Measurements from ENCODE around the gene CDH23. TPM values are rescaled to one million over a fixed set of nuclear protein-coding genes. Genes with fewer than 3 reads are reported as not detected.

Gene CDH23
- total and polyA plus RNA-seq, 2 experiments from 2014 or later, result 0.30 to 1.5 TPM

DNA sequence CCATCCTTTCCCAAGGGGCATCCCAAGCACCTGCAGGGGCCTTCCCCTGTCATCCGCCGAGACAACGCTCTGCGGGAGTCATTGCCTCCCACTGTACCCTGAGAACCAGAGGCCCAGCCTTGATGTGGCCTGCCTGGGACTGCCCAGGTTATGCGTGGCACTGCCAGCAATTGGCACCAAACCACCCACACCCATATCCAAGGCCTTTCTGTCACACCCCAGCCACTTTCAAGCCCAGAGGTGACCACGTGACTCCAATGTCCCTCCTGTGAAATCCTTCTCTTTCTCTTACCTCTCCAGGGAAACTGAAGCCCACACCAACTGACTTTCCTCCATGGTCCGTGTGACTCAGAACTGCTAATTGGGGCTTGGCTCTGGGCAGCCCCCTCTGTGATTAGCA lies 198.9 kb downstream of the CDH23 start:
- Histone ChIP-seq H3K9me3 (ENCODE audit: low read depth) (no peaks in the 10 kb centered on the region), H3K4me2 (no peak overlapping the region)
- 96% methylated on average over 7 of the region's 7 CpGs for WGBS (ENCODE audit: low lambda C conversion rate, missing lambda C conversion rate)

DNA sequence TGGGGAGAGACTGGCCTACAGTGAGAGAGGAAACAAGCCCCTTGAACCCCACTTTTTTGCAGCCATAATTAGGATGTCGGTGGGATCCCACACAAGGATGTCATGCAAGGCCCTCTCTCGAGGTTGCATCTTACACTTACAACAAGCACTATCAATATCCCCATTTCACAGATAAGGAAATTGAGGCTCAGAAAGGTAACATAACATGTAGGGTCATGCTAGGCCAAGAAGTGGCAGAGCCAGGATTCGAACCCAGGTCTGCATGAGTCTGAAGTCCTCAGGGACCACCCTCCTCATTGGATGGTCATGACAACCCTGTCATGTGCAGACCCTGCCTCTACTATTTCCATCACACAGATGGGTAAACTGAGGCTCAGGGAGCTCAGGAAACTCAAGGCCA lies 199.4 kb downstream of the CDH23 start:
- H4K20me1 ChIP-seq (ENCODE audit: insufficient read depth, poor library complexity, severe bottlenecking), result no peaks in the 10 kb centered on the region

More for the DNA sequence above, 198.9 kb downstream of the CDH23 start:
- Histone ChIP-seq H3K27me3 (no peaks in the 10 kb centered on the region), H3K36me3 (replicated peaks; ENCODE audit: insufficient read depth, low read depth) (no peaks in the 10 kb centered on the region), H3K4me3 (no peak overlapping the region), H3K4me1 (ENCODE audit: insufficient read depth) (peaks cover 10% of the 10 kb centered on the region), H2AFZ (no peak overlapping the region), H3K27ac (no peak overlapping the region), H3K79me2 (no peaks in the 10 kb centered on the region), H3K9me2 (replicated peaks; ENCODE audit: insufficient read depth) (no peaks in the 10 kb centered on the region), H4K20me1 (ENCODE audit: insufficient read depth, poor library complexity, severe bottlenecking) (no peaks in the 10 kb centered on the region)
- TF ChIP-seq, protein P1, sequence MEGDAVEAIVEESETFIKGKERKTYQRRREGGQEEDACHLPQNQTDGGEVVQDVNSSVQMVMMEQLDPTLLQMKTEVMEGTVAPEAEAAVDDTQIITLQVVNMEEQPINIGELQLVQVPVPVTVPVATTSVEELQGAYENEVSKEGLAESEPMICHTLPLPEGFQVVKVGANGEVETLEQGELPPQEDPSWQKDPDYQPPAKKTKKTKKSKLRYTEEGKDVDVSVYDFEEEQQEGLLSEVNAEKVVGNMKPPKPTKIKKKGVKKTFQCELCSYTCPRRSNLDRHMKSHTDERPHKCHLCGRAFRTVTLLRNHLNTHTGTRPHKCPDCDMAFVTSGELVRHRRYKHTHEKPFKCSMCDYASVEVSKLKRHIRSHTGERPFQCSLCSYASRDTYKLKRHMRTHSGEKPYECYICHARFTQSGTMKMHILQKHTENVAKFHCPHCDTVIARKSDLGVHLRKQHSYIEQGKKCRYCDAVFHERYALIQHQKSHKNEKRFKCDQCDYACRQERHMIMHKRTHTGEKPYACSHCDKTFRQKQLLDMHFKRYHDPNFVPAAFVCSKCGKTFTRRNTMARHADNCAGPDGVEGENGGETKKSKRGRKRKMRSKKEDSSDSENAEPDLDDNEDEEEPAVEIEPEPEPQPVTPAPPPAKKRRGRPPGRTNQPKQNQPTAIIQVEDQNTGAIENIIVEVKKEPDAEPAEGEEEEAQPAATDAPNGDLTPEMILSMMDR (IDR thresholded peaks at IDR 0.05; ENCODE audit: poor library complexity), result no peak
- TF ChIP-seq EZH2phosphoT487 (IDR thresholded peaks at IDR 0.05; ENCODE audit: low read depth, severe bottlenecking, unreplicated experiment), result no peak
- TF ChIP-seq EZH2 (IDR thresholded peaks at IDR 0.05; ENCODE audit: borderline replicate concordance), result no peak
- DNase-seq (ENCODE audit: low spot score), result no peak

DNA sequence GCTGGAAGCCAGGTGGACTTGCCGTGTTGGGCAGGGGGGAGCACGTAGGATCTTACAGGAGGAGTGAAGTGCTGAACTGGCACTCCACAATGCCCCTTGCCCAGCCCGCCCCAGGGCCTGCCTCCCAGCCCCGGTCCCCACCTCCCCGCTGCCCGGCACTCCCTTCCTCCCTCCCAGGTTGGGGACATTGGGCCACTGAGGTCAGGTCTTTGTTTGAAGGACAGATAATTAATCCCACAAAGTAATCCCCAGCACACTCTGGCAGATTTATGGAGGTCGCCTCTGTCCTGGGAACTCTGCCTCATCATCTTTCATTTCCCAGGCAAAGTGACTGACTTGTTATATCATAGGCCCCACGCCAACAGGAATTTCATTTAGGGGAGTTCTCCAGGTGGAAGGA lies 200.0 kb downstream of the CDH23 start:
- 85% methylated on average over 8 of the region's 8 CpGs for WGBS (ENCODE audit: low lambda C conversion rate, missing lambda C conversion rate)
- no peak overlapping the region for H3K27ac ChIP-seq
- no peaks in the 10 kb centered on the region for H3K9me2 ChIP-seq (replicated peaks; ENCODE audit: insufficient read depth)

More for the DNA sequence above, 199.4 kb downstream of the CDH23 start:
- no peaks in the 10 kb centered on the region for H3K36me3 ChIP-seq (replicated peaks; ENCODE audit: insufficient read depth, low read depth)
- H3K27ac ChIP-seq, result no peak overlapping the region
- TF ChIP-seq EZH2 (IDR thresholded peaks at IDR 0.05; ENCODE audit: borderline replicate concordance) (no peak), EZH2phosphoT487 (IDR thresholded peaks at IDR 0.05; ENCODE audit: low read depth, severe bottlenecking, unreplicated experiment) (no peak)
- TF ChIP-seq, protein P1 (IDR thresholded peaks at IDR 0.05; ENCODE audit: poor library complexity), result no peak
- H3K4me3 ChIP-seq, result no peak overlapping the region
- H3K9me2 ChIP-seq (replicated peaks; ENCODE audit: insufficient read depth), result no peaks in the 10 kb centered on the region
- H2AFZ ChIP-seq, result no peak overlapping the region
- no peak overlapping the region for H3K4me2 ChIP-seq
- no peak for DNase-seq (ENCODE audit: low spot score)
- no peaks in the 10 kb centered on the region for H3K27me3 ChIP-seq
- 93% methylated on average over 3 of the region's 3 CpGs for WGBS (ENCODE audit: low lambda C conversion rate, missing lambda C conversion rate)
- H3K4me1 ChIP-seq (ENCODE audit: insufficient read depth), result peaks cover 10% of the 10 kb centered on the region
- no peaks in the 10 kb centered on the region for H3K9me3 ChIP-seq (ENCODE audit: low read depth)
- H3K79me2 ChIP-seq, result no peaks in the 10 kb centered on the region

More for the DNA sequence above, 200.0 kb downstream of the CDH23 start:
- H3K9me3 ChIP-seq (ENCODE audit: low read depth), result no peaks in the 10 kb centered on the region
- no peak for DNase-seq (ENCODE audit: low spot score)
- H3K4me3 ChIP-seq, result no peak overlapping the region
- H3K79me2 ChIP-seq, result no peaks in the 10 kb centered on the region
- H3K4me2 ChIP-seq, result no peak overlapping the region
- peaks cover 10% of the 10 kb centered on the region for H3K4me1 ChIP-seq (ENCODE audit: insufficient read depth)
- no peaks in the 10 kb centered on the region for H3K36me3 ChIP-seq (replicated peaks; ENCODE audit: insufficient read depth, low read depth)
- TF ChIP-seq EZH2 (IDR thresholded peaks at IDR 0.05; ENCODE audit: borderline replicate concordance) (no peak), EZH2phosphoT487 (IDR thresholded peaks at IDR 0.05; ENCODE audit: low read depth, severe bottlenecking, unreplicated experiment) (no peak)
- TF ChIP-seq, protein P1 (IDR thresholded peaks at IDR 0.05; ENCODE audit: poor library complexity), result no peak
- H3K27me3 ChIP-seq, result no peaks in the 10 kb centered on the region
- H2AFZ ChIP-seq, result no peak overlapping the region
- H4K20me1 ChIP-seq (ENCODE audit: insufficient read depth, poor library complexity, severe bottlenecking), result no peaks in the 10 kb centered on the region
